Coronary artery (tissue), 2 donors: Measurements from ENCODE around the gene LRRC10B.

ENCODE experiments used
- DNase-seq: peaks from one replicate; pipeline ENCODE4 v3.0.0-alpha.2; 2017; ENCODE audit warnings: low spot score
- H3K27ac ChIP-seq, 2 donors: fragments of 200-600 bp; sonication (generic); one replicate each; pipeline ENCODE4 v1.5.1; 2016 to 2019
- H3K4me3 ChIP-seq: fragments of 200-600 bp; sonication (generic); 2 replicates; pipeline ENCODE4 v1.5.1; 2016; ENCODE audit warnings: mild to moderate bottlenecking, moderate library complexity
- CTCF ChIP-seq: fragments of 200-600 bp; sonication (generic); IDR thresholded peaks from one replicate; pipeline ENCODE4 v1.5.1; 2019; ENCODE audit warnings: antibody characterized with exemption

The LRRC10B gene

GRCh38 chr11:61542024-61542461 lies 33.5 kb downstream of the LRRC10B start:
- Histone ChIP-seq H3K27ac (no peak overlapping the region), H3K4me3 (no peak overlapping the region)
- TF ChIP-seq CTCF, result no peak
- DNase-seq, result no peak

- Histone ChIP-seq H3K4me3 (no peak overlapping the region), H3K27ac (no peak overlapping the region)
- TF ChIP-seq CTCF, result no peak
- DNase-seq, result no peak
These were observed 34.2 kb downstream of the LRRC10B start for GRCh38 chr11:61542705-61543104.

DNA sequence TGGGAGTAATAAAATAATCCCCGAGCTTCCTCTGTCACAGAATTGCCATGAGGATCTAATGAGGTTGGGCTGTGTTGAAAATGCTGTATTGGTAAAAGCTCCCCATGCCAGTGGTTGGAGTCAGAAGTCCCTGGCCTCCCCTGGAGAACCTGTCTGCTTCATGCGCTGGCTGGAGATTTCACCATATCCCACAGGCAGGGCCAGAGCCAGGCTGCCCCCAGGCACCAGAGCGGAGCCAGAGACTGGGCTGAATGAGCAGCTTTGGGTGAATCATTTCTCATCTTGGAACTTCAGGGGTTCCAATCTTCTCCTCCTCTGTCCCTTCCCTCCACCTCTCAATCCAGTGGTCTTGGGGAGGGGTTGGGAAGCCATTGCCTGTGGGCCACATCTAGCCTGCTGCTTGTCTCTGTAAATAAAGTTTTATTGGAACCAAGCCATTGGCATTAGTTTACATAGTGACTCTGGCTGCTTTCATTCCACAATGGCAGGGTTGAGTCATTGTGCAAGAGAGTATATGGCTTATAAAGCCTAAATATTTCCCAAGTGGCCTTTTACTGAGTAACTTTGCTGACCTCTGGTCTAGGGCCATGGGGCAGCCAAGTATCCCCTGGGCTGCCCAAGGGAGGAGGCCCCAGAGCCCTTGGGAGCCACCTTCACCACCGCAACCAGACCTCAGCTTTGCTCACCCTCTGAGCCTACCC lies 35.2 kb downstream of the LRRC10B start:
- no peak overlapping the region for H3K4me3 ChIP-seq
- H3K27ac ChIP-seq, result no peak overlapping the region
- no peak for DNase-seq
- TF ChIP-seq CTCF, result no peak

GRCh38 chr11:61544466-61544865 lies 35.9 kb downstream of the LRRC10B start:
- no peak for TF ChIP-seq CTCF

GRCh38 chr11:61545341-61545740 lies 36.8 kb downstream of the LRRC10B start:
- Histone ChIP-seq H3K27ac (no peak overlapping the region), H3K4me3 (no peak overlapping the region)
- TF ChIP-seq CTCF, result no peak
- no peak for DNase-seq

More at GRCh38 chr11:61544466-61544865, 35.9 kb downstream of the LRRC10B start:
- no peak overlapping the region for H3K4me3 ChIP-seq
- DNase-seq, result no peak
- H3K27ac ChIP-seq, result no peak overlapping the region

DNA sequence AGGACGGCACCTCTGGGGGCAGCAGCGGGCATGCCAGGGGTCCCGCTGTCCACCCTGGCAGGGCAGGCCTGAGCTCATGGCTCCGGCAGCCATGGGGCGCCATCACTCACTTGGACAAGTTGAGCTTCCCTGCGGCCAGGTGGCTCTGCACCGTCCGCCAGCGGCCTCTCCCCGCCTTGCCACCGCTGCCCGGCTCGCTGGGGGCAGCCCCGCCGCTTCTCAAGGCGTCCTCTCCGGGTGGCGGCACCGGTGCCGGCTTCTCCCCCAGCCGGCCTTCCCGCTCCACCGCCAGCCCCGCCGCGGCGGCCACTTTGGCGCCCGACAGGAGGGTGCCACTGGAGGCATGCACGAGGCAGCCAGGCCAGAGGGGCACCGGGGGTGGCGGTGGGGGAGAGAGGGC lies 37.4 kb downstream of the LRRC10B start:
- H3K4me3 ChIP-seq, result no peak overlapping the region
- no peak for TF ChIP-seq CTCF
- H3K27ac ChIP-seq, result no peak overlapping the region
- DNase-seq, result no peak

GRCh38 chr11:61546663-61547062 lies 38.1 kb downstream of the LRRC10B start:
- no peak overlapping the region for H3K4me3 ChIP-seq
- no peak for TF ChIP-seq CTCF
- DNase-seq, result no peak
- no peak overlapping the region for H3K27ac ChIP-seq
